Measurements from ENCODE around the gene TUBB1. TPM values are rescaled to one million over a fixed set of nuclear protein-coding genes. Genes with fewer than 3 reads are reported as not detected.

Gene TUBB1
- total RNA-seq, 1 donor from 2014 or later: not detected

- no peak overlapping the region for H3K4me2 ChIP-seq (ENCODE audit: low read length)
- peaks cover 59% of the 10 kb centered on the region for H3K36me3 ChIP-seq (ENCODE audit: insufficient read depth, low read length)
- H3K9ac ChIP-seq (ENCODE audit: low read length): no peak overlapping the region
- H3K27me3 ChIP-seq (ENCODE audit: insufficient read depth, low read length): no peaks in the 10 kb centered on the region
- peaks cover under 1% of the 10 kb centered on the region for H3K79me2 ChIP-seq (ENCODE audit: insufficient read depth, low read length)
- H3K36me3 Mint-ChIP-seq (ENCODE audit: low read depth, unreplicated experiment): peaks cover 9% of the 10 kb centered on the region
- no peak overlapping the region for H3K27ac Mint-ChIP-seq (ENCODE audit: unreplicated experiment)
- no peak overlapping the region for H2AFZ ChIP-seq (ENCODE audit: low read depth, low read length)
- no peaks in the 10 kb centered on the region for H3K27me3 Mint-ChIP-seq (ENCODE audit: low read depth, unreplicated experiment)
- no peaks in the 10 kb centered on the region for H3K9me3 Mint-ChIP-seq (ENCODE audit: unreplicated experiment)
- H3K4me1 Mint-ChIP-seq (ENCODE audit: low read depth, unreplicated experiment): peaks cover 5% of the 10 kb centered on the region
- no peak overlapping the region for H3K27ac ChIP-seq (ENCODE audit: low read depth, low read length)
- no peaks in the 10 kb centered on the region for H3K4me1 ChIP-seq (ENCODE audit: insufficient read depth, low read length)
- no peak overlapping the region for H3K4me3 ChIP-seq (ENCODE audit: insufficient read depth, low read depth, low read length)
- DNase-seq (ENCODE audit: low read depth): no peak
- H4K20me1 ChIP-seq (ENCODE audit: insufficient read depth, low read length): peaks cover 7% of the 10 kb centered on the region
- TF ChIP-seq EZH2 (IDR thresholded peaks at IDR 0.05; ENCODE audit: insufficient read depth, low read length) (no peak), CTCF (IDR thresholded peaks at IDR 0.05; ENCODE audit: insufficient read depth, low read depth, low read length) (no peak)
- no peak for FAIRE-seq
- no peak overlapping the region for H3K4me3 Mint-ChIP-seq (ENCODE audit: unreplicated experiment)
- no peaks in the 10 kb centered on the region for H3K9me3 ChIP-seq (ENCODE audit: insufficient read depth, low read depth, low read length)
These were observed 26.3 kb upstream of the TUBB1 start for GRCh38 chr20:58992911-58993310.

GRCh38 chr20:58993332-58994248, 25.6 kb upstream of the TUBB1 start:
- no peak for FAIRE-seq
- H3K9me3 ChIP-seq (ENCODE audit: insufficient read depth, low read depth, low read length): no peaks in the 10 kb centered on the region
- H3K27me3 ChIP-seq (ENCODE audit: insufficient read depth, low read length): no peaks in the 10 kb centered on the region
- no peak for TF ChIP-seq CTCF (IDR thresholded peaks at IDR 0.05; ENCODE audit: insufficient read depth, low read depth, low read length)
- TF ChIP-seq EZH2 (IDR thresholded peaks at IDR 0.05; ENCODE audit: insufficient read depth, low read length): no peak
- H3K4me1 ChIP-seq (ENCODE audit: insufficient read depth, low read length): no peaks in the 10 kb centered on the region
- peaks cover 57% of the 10 kb centered on the region for H3K36me3 ChIP-seq (ENCODE audit: insufficient read depth, low read length)
- H3K36me3 Mint-ChIP-seq (ENCODE audit: low read depth, unreplicated experiment): peaks cover 9% of the 10 kb centered on the region
- H3K4me2 ChIP-seq (ENCODE audit: low read length): no peak overlapping the region
- H3K4me1 Mint-ChIP-seq (ENCODE audit: low read depth, unreplicated experiment): peaks cover 5% of the 10 kb centered on the region
- H3K27ac ChIP-seq (ENCODE audit: low read depth, low read length): no peak overlapping the region
- no peaks in the 10 kb centered on the region for H3K9me3 Mint-ChIP-seq (ENCODE audit: unreplicated experiment)
- peak overlapping the region; percentile 26 for H3K27ac Mint-ChIP-seq (ENCODE audit: unreplicated experiment)
- H3K9ac ChIP-seq (ENCODE audit: low read length): no peak overlapping the region
- H3K4me3 ChIP-seq (ENCODE audit: insufficient read depth, low read depth, low read length): no peak overlapping the region
- no peak for DNase-seq (ENCODE audit: low read depth)
- no peak overlapping the region for H2AFZ ChIP-seq (ENCODE audit: low read depth, low read length)
- no peaks in the 10 kb centered on the region for H3K79me2 ChIP-seq (ENCODE audit: insufficient read depth, low read length)
- no peaks in the 10 kb centered on the region for H3K27me3 Mint-ChIP-seq (ENCODE audit: low read depth, unreplicated experiment)
- H3K4me3 Mint-ChIP-seq (ENCODE audit: unreplicated experiment): no peak overlapping the region
- peaks cover 3% of the 10 kb centered on the region for H4K20me1 ChIP-seq (ENCODE audit: insufficient read depth, low read length)

Measured in astrocyte (in vitro differentiated cells and primary cell).